Measurements from ENCODE around the gene CCDC13.

Gene CCDC13

DNA sequence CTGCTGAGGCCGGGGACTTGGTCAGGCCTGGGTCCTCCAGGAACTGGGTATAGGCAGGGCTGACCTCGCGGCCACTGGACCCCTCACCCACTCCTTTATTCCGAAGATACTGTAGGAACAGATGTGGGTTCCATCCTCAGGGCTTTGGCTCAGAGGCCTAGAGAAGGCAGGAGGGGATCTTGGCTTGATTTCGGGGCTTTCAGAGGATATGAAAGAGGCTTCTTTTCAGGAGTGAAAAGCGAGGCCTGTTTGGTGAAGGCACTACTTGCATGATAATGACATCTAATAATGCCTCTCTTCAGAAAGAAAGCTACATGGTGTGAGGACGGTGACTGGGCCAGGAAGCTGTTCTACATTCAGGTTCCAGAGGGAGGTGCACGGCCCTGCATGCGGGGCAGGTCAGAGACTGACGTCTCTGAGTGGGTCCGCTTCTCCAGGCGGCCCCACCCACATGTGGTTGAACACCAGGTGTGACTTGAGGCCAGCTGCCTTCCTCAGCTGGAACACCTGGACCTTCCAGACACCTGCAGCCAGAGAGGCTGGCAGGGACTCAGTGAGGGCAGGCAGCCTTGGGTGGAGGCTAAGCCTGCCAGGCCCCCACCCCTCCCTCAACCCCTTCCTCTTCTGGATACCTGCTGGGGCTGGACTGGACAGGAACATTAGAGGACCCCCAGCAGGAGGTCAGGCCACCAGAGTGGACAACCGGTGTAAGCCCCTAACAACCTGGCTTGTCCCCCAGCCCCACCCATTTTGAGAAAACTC is 39.4 kb downstream of the CCDC13 start:
- no peak for DNase-seq (ENCODE audit: low read depth)

GRCh38 chr3:42732829-42733459 is 40.1 kb downstream of the CCDC13 start:
- DNase-seq (ENCODE audit: low read depth): no peak

GRCh38 chr3:42732196-42732828 is 40.7 kb downstream of the CCDC13 start:
- DNase-seq (ENCODE audit: low read depth): no peak

DNA sequence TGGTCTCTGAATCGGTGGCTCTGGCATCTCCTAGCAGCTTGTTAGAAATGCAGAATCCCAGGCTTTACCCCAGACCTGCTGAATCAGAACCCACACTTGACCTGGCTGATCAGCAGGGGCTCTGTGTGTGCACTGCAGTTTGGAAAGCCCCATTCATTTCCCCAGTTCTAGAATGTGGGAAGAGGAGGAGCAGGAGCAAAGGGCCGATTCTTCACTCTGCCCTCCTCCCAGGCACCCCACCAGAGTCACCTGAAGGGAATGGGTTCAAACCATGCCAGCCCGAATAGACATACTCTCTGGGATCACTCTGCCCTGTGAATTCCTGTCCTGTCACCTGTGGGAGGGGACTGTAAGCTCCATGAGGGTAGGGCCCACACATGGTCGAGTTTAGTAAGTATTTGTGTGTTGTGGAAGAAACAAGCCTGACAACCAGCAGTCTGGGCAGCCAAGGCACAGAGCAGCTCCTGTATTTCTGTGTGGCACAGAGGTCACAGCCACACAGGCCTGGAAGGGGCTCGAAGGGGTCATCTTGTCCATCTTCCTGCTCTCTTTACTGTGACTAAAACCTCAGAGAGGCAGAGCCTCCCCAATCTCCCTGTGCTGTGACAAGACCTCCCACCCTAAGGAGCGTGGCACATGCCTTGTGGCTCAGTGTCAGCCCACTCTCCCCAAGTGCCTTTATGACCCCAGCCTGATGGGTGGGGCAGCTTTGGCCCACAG is 41.4 kb downstream of the CCDC13 start:
- DNase-seq (ENCODE audit: low read depth): no peak

GRCh38 chr3:42730706-42731420 is 42.2 kb downstream of the CCDC13 start:
- no peak for DNase-seq (ENCODE audit: low read depth)

DNA sequence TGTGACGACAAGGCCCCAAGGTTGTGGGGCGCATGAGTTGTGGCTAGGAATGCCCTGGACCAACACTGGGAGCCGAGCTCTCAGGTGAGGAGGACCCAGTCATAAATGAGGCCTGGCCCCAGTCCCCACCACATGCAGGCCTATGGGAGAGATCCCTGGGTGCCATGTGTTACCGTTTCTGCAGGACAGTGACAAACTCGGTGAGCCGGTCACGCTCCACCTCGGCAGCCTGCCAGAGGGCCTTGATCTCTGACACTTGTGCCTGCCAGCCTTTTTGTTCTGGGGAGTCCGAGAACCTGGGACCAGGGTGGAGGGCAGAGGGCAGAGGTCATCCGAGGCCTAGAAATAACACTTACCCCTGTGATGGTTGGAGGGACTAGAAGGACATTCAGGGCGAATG is 42.8 kb downstream of the CCDC13 start:
- DNase-seq (ENCODE audit: low read depth): no peak

DNA sequence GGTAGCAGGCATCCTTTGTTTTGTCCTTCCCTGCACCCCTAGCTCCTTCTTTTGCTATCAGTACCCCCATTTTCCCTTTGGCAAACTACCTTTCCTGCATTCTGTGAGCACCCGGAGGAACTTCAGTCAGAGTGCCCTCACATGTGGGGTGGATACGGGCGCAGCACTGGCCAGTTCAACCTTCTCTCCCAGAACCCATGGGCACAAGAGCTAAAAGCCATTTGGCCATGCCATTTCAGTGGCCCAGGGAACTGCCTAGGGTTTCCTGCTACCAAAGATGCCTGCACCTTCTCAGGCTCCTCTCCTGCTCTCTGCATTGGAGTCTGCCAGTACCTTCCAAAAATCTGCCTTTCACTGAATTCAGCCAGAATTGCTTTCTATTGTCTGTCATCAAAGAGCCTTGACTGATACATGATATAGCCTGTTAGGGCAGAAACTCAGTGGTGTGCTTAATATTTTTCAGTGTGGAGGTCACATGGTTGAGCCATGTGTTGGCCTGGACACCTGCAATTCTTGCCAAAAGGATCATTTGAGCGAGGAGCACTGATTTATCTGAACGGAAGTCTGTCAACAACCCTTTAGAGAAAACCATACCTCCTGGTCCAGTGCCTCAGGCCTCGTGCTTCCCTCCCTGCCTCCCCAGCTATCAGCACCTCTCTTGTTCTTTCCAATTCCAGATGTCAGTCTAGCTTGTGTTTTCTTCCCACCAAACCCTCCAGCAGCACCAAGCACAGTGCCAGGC is 43.5 kb downstream of the CCDC13 start:
- no peak for DNase-seq (ENCODE audit: low read depth)

- DNase-seq (ENCODE audit: low read depth): no peak
These were observed 44.2 kb downstream of the CCDC13 start for GRCh38 chr3:42728668-42729364.

GRCh38 chr3:42728056-42728455 is 45.0 kb downstream of the CCDC13 start:
- DNase-seq (ENCODE audit: low read depth): no peak

GRCh38 chr3:42725454-42725853 is 47.6 kb downstream of the CCDC13 start:
- no peak for DNase-seq (ENCODE audit: low read depth)

GRCh38 chr3:42723219-42723618 is 49.8 kb downstream of the CCDC13 start:
- DNase-seq (ENCODE audit: low read depth): no peak

All from activated T-helper 1 cell treated with Interleukin-2 at 50 U/mL for 16 hours (primary cell).